Body of pancreas (tissue), 4 donors: ENCODE measurements around the gene MED15.

Source experiments
- CTCF ChIP-seq, 7 experiments: fragments of 450-650 bp in 4 of 7; fragments of 200-600 bp in 3 of 7; sonication (generic) in 3 of 7; IDR thresholded peaks; one replicate each; pipeline ENCODE4 v1.5.1; 2016 to 2019; ENCODE audit warnings: antibody characterized with exemption in 7 of 7
- POLR2A ChIP-seq, 3 donors: fragments of 450-650 bp; IDR thresholded peaks; one replicate each; pipeline ENCODE4 v1.6.1; 2016; ENCODE audit warnings: antibody characterized with exemption in 3 of 3, mild to moderate bottlenecking in 2 of 3

GRCh38 chr22:20537983-20538382 lies 30.6 kb downstream of the MED15 start:
- TF ChIP-seq CTCF (IDR thresholded peaks at IDR 0.05) (no peak), POLR2A (IDR thresholded peaks at IDR 0.05) (no peak)
